HEK293T (cell line): ENCODE measurements around the gene VDR.

ENCODE experiments used
- BHLHE40 ChIP-seq: fragments of 450-650 bp; IDR thresholded peaks from 2 replicates; pipeline ENCODE4 v1.6.1; 2016; ENCODE audit warnings: mild to moderate bottlenecking, moderate library complexity, borderline replicate concordance
- CTBP1 ChIP-seq: fragments of 450-650 bp; IDR thresholded peaks from 2 replicates; pipeline ENCODE4 v1.6.1; 2016; ENCODE audit warnings: borderline replicate concordance
- ELF4 ChIP-seq: fragments of 450-650 bp; IDR thresholded peaks from 2 replicates; pipeline ENCODE4 v1.6.1; 2017; ENCODE audit warnings: antibody characterized with exemption
- FOXA1 ChIP-seq: fragments of 450-650 bp; IDR thresholded peaks from 2 replicates; pipeline ENCODE4 v1.6.1; 2016; ENCODE audit warnings: mild to moderate bottlenecking
- FOXM1 ChIP-seq: fragments of 450-650 bp; IDR thresholded peaks from 2 replicates; pipeline ENCODE4 v1.6.1; 2017; ENCODE audit warnings: mild to moderate bottlenecking, borderline replicate concordance
- HDGF ChIP-seq: fragments of 450-650 bp; IDR thresholded peaks from 2 replicates; pipeline ENCODE4 v1.6.1; 2017; ENCODE audit warnings: antibody characterized with exemption, borderline replicate concordance
- LEF1 ChIP-seq: fragments of 450-650 bp; IDR thresholded peaks from 2 replicates; pipeline ENCODE4 v1.6.1; 2017; ENCODE audit warnings: mild to moderate bottlenecking, borderline replicate concordance
- PKNOX1 ChIP-seq: fragments of 450-650 bp; IDR thresholded peaks from 2 replicates; pipeline ENCODE4 v1.6.1; 2016
- SP1 ChIP-seq: fragments of 450-650 bp; IDR thresholded peaks from 2 replicates; pipeline ENCODE4 v1.6.1; 2017
- TARDBP ChIP-seq: fragments of 450-650 bp; IDR thresholded peaks from 2 replicates; pipeline ENCODE4 v1.6.1; 2016

- TF ChIP-seq ELF4 (no peak), FOXM1 (no peak), BHLHE40 (no peak), SP1 (no peak), HDGF (no peak), FOXA1 (no peak), CTBP1 (no peak), TARDBP (no peak), PKNOX1 (no peak), LEF1 (no peak)
Observed at GRCh38 chr12:47881051-47881450, 23.7 kb downstream of the VDR start.
